ENCODE results near the gene EXOC3. TPM values are rescaled to one million over a fixed set of nuclear protein-coding genes. Genes with fewer than 3 reads are reported as not detected.

EXOC3 gene
- polyA plus RNA-seq, 3 donors, result 33.2 to 59.7 (median 53.8) TPM

DNA sequence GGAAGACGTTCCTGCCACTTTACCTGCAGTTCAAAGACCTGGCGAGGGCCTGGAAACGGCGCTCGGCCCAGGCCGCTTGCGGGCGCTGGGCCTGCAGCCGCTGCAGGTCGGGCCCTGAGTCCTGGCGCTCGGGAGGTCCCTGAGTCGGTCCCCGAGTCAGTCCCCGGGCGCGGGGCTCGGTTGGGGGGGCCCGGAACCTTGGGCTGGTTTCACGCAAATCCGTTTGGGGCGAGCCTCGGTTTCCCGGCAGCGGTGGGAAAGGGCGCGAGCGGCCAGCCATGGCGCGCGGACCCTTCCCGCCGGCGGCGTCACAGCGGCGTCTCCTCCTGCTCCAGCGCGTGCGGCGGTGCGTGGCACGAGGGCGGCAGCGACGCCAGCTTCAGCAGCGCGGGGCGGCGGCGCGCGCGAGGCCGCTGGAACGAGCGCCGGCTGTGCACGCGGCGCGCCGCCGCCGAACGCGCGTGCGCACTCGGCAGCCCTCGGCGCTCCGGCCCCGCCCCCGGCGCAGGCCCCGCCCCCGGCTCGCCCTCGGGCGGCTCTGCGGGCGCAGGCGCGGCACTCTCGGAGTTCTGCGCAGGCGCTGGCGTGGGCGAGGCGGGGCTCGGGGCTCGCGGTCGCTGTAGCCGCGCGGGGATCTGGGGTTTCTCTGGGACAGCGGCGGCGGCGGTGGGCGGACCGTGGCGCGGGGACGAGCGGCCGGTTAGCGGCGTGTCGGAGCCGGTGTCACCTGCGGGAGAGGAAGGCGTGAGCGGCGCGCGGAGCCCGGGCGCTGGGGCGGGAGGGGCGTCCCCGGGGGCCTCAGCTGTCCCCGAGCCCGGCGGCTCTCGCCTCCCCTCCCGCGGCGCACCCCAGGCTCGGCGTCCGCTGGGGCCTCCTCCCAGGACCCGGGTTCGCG is 29.9 kb downstream of the EXOC3 start:
- Histone ChIP-seq H3K79me2 (ENCODE audit: insufficient read depth, low read length) (no peaks in the 10 kb centered on the region), H3K4me2 (replicated peaks; ENCODE audit: extremely low read depth, low read length, poor library complexity, severe bottlenecking) (peak overlapping the region; percentile 100), H3K36me3 (replicated peaks in 1 of 2; ENCODE audit: control insufficient read depth in 1 of 2, insufficient read depth in 2 of 2, low read length in 2 of 2) (peaks cover 0 to 5% of the 10 kb centered on the region in 2 donors), H3K9me3 (replicated peaks in 1 of 2; ENCODE audit: control insufficient read depth in 1 of 2, insufficient read depth in 1 of 2, low read length in 2 of 2) (no peaks in the 10 kb centered on the region), H3K4me3 (replicated peaks in 1 of 3; ENCODE audit: low read depth in 2 of 3, low read length in 3 of 3) (peak overlapping the region; percentile 51 to 87 (median 59)), H3K9ac (ENCODE audit: insufficient read depth, low read length, poor library complexity, severe bottlenecking) (peak overlapping the region; percentile 73), H3K27me3 (ENCODE audit: control insufficient read depth in 2 of 2, insufficient read depth in 2 of 2, low read length in 2 of 2) (peaks cover 4 to 31% of the 10 kb centered on the region in 2 donors), H3K4me1 (ENCODE audit: control insufficient read depth in 1 of 2, insufficient read depth in 2 of 2, low read length in 2 of 2) (peaks cover 22 to 40% of the 10 kb centered on the region in 2 donors), H2AFZ (ENCODE audit: insufficient read depth, low read depth, low read length, poor library complexity, severe bottlenecking) (peak overlapping the region; percentile 91), H4K20me1 (ENCODE audit: insufficient read depth, low read length) (peaks cover 14% of the 10 kb centered on the region), H3K27ac (ENCODE audit: low read depth in 1 of 2, low read length in 2 of 2) (peak overlapping the region in 1 of 2 donors; percentile 61)
- H3K4me3 Mint-ChIP-seq, result peak overlapping the region; percentile 70 to 72
- under 1% methylated on average over 137 of the region's 137 CpGs for WGBS (ENCODE audit: insufficient coverage)
- peaks cover 0 to 6% (median 4%) of the 10 kb centered on the region in 7 donors for H3K9me3 Mint-ChIP-seq
- H3K27ac Mint-ChIP-seq, result no peak overlapping the region
- intact Hi-C loops (cut with micrococcal nuclease), result loop anchor here (5.0 to 10.0 kb wide), 3 partner anchors 72 to 422 kb away; partner anchors contain the start of genes CEP72 (in 2 of the 2), BRD9 (in 1 of the 2) and TRIP13 (in 1 of the 2)
- TF ChIP-seq, protein P1, sequence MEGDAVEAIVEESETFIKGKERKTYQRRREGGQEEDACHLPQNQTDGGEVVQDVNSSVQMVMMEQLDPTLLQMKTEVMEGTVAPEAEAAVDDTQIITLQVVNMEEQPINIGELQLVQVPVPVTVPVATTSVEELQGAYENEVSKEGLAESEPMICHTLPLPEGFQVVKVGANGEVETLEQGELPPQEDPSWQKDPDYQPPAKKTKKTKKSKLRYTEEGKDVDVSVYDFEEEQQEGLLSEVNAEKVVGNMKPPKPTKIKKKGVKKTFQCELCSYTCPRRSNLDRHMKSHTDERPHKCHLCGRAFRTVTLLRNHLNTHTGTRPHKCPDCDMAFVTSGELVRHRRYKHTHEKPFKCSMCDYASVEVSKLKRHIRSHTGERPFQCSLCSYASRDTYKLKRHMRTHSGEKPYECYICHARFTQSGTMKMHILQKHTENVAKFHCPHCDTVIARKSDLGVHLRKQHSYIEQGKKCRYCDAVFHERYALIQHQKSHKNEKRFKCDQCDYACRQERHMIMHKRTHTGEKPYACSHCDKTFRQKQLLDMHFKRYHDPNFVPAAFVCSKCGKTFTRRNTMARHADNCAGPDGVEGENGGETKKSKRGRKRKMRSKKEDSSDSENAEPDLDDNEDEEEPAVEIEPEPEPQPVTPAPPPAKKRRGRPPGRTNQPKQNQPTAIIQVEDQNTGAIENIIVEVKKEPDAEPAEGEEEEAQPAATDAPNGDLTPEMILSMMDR (IDR thresholded peaks at IDR 0.05), result no peak
- peaks cover 8 to 10% of the 10 kb centered on the region in 2 donors for H3K36me3 Mint-ChIP-seq
- peaks cover 18% of the 10 kb centered on the region for H3K4me1 Mint-ChIP-seq
- H3K27me3 Mint-ChIP-seq (ENCODE audit: low read depth in 3 of 3), result peaks cover 32 to 44% (median 43%) of the 10 kb centered on the region in 3 donors
- peak; percentile 76 to 87 (median 77) for DNase-seq

DNA sequence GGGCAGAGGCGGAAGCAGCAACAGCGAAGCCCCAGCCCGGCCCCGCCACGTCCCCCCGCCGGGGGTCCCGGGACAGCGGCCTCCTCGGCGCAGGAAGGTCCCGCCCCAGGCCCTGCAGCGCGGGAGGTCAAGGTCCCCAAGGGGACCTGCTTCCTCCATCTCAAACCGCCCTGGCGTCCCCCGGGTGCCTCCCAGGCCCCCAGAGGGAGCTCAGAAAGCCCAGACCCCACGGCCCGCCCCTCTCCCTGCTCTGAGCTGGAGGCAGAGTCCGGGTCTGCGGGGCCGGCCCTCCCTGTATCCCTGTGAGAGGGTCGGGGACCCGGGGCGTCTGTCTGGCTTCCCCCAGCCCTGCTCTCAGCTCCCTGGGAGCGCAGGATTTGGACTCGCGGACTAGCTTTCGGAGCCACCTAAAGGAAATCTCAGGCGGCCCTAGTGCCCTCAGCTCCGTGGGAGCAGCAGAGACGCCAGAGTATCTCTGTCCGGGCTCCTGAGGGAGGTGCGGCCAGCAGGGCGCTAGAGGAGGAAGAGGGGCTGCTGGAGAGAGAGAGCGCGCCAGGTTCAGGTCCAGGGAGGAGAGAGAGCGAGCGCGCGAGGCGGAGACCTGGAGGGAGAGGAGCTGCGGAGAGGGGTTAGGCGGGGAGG is 30.7 kb downstream of the EXOC3 start:
- intact Hi-C loops (cut with micrococcal nuclease), result loop anchor here (5.0 to 10.0 kb wide), 3 partner anchors 71 to 421 kb away; partner anchors contain the start of genes CEP72 (in 2 of the 2), BRD9 (in 1 of the 2) and TRIP13 (in 1 of the 2)

More for the DNA sequence above, 30.7 kb downstream of the EXOC3 start:
- Histone ChIP-seq H3K27me3 (ENCODE audit: control insufficient read depth in 2 of 2, insufficient read depth in 2 of 2, low read length in 2 of 2) (peaks cover 4 to 34% of the 10 kb centered on the region in 2 donors), H3K4me3 (replicated peaks in 1 of 3; ENCODE audit: low read depth in 2 of 3, low read length in 3 of 3) (peak overlapping the region; percentile 51 to 87 (median 59)), H3K27ac (ENCODE audit: low read depth in 1 of 2, low read length in 2 of 2) (no peak overlapping the region), H3K4me2 (replicated peaks; ENCODE audit: extremely low read depth, low read length, poor library complexity, severe bottlenecking) (peak overlapping the region; percentile 100), H3K9me3 (replicated peaks in 1 of 2; ENCODE audit: control insufficient read depth in 1 of 2, insufficient read depth in 1 of 2, low read length in 2 of 2) (no peaks in the 10 kb centered on the region), H3K4me1 (ENCODE audit: control insufficient read depth in 1 of 2, insufficient read depth in 2 of 2, low read length in 2 of 2) (peaks cover 22 to 40% of the 10 kb centered on the region in 2 donors), H3K9ac (ENCODE audit: insufficient read depth, low read length, poor library complexity, severe bottlenecking) (peak overlapping the region; percentile 71), H3K79me2 (ENCODE audit: insufficient read depth, low read length) (no peaks in the 10 kb centered on the region), H4K20me1 (ENCODE audit: insufficient read depth, low read length) (peaks cover 14% of the 10 kb centered on the region), H3K36me3 (replicated peaks in 1 of 2; ENCODE audit: control insufficient read depth in 1 of 2, insufficient read depth in 2 of 2, low read length in 2 of 2) (peaks cover 0 to under 1% of the 10 kb centered on the region in 2 donors), H2AFZ (ENCODE audit: insufficient read depth, low read depth, low read length, poor library complexity, severe bottlenecking) (peak overlapping the region; percentile 86)
- no peak for DNase-seq
- peaks cover 0 to 6% (median 4%) of the 10 kb centered on the region in 7 donors for H3K9me3 Mint-ChIP-seq
- 0% methylated on average over 43 of the region's 44 CpGs for WGBS (ENCODE audit: insufficient coverage)
- TF ChIP-seq, protein P1 (IDR thresholded peaks at IDR 0.05), result no peak
- H3K36me3 Mint-ChIP-seq, result peaks cover 7 to 9% of the 10 kb centered on the region in 2 donors
- H3K4me1 Mint-ChIP-seq, result peaks cover 18% of the 10 kb centered on the region
- H3K4me3 Mint-ChIP-seq, result peak overlapping the region; percentile 82 to 94
- peak overlapping the region in 1 of 7 donors; percentile 68 for H3K27ac Mint-ChIP-seq
- H3K27me3 Mint-ChIP-seq (ENCODE audit: low read depth in 3 of 3), result peaks cover 35 to 50% (median 47%) of the 10 kb centered on the region in 3 donors
